Left lobe of liver (tissue), 2 donors: Measurements from ENCODE around the gene MED9. TPM values are rescaled to one million over a fixed set of nuclear protein-coding genes. Genes with fewer than 3 reads are reported as not detected.
"Not testable (repeated sequence)": the region's sequence is repeated elsewhere in the genome, so short reads cannot be mapped to it uniquely, and the experiment has no call there.

Source experiments
- ATAC-seq: fragments of 200-7000 bp; cut with Tn5 transposase; one replicate; pipeline ENCODE4 v1.9.1; 2020; ENCODE audit warnings: mild to moderate bottlenecking, moderate library complexity
- DNase-seq: peaks from one replicate; pipeline ENCODE4 v3.0.0-alpha.2; 2020; ENCODE audit warnings: low spot score
- total RNA-seq: library from RNA; stranded (reverse); gene quantifications from one replicate; pipeline ENCODE4 v1.2.1, GENCODE V29; 2021
- donor health status: DM: no; HTN: no; CAD: no; lungs with moderate emphysema.
- donor health status: DM: no; HTN: yes; CAD: no.

MED9 gene
- total RNA-seq, 1 donor from 2014 or later: 7.1 TPM

- ATAC-seq, DNase-seq: not testable (repeated sequence)
Measured at GRCh38 chr17:17454700-17455099, 22.1 kb upstream of the MED9 start.

GRCh38 chr17:17455173-17455572 is 21.6 kb upstream of the MED9 start:
- no peak for ATAC-seq

GRCh38 chr17:17456251-17456650 is 20.5 kb upstream of the MED9 start:
- DNase-seq: no peak
- ATAC-seq: no peak

More at GRCh38 chr17:17455173-17455572, 21.6 kb upstream of the MED9 start:
- no peak for DNase-seq

DNA sequence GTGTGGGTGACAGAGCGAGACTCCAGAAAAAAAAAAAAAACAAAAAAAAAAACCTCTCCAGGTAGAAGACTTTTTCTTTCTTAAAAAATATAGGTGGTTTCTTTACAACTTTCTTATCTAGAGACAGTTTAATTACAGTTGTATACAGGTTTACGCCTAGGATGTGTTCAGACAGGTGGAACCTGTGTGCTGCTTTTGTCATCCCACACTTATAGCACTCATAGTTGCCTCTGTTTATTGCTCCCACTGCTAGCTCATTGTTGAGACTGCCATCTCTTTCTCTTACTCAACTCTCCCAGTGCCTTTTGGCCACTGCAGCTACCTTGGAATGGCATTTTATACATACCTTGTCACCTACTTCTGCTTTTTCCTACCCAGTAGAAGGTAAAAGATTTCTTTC is 19.1 kb upstream of the MED9 start:
- no peak for DNase-seq

DNA sequence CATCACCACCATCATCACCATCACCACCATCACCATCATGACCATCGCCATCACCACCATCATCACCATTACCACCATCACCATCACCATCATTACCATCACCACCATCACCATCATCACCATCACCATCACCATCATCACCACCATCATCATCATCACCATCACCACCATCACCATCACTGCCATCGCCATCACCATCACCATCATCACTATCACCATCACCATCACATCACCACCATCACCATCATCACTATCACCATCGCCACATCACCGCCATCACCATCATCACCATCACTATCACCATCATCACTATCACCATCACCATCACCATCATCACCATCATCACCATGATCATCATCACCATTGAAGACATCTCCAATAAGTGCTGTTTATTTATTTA is 16.8 kb upstream of the MED9 start:
- ATAC-seq (no peak), DNase-seq (no peak)

More for the DNA sequence above, 19.1 kb upstream of the MED9 start:
- no peak for ATAC-seq

- DNase-seq (no peak), ATAC-seq (no peak)
Measured at GRCh38 chr17:17462048-17462824, 14.6 kb upstream of the MED9 start.

- ATAC-seq (no peak), DNase-seq (no peak)
Measured at GRCh38 chr17:17463821-17464220, 13.0 kb upstream of the MED9 start.

- not testable (repeated sequence) for DNase-seq, ATAC-seq
Measured at GRCh38 chr17:17465878-17466277, 10.9 kb upstream of the MED9 start.

GRCh38 chr17:17466511-17466910 is 10.3 kb upstream of the MED9 start:
- ATAC-seq: no peak
- no peak for DNase-seq

GRCh38 chr17:17467016-17467415 is 9.8 kb upstream of the MED9 start:
- DNase-seq (no peak), ATAC-seq (no peak)

DNA sequence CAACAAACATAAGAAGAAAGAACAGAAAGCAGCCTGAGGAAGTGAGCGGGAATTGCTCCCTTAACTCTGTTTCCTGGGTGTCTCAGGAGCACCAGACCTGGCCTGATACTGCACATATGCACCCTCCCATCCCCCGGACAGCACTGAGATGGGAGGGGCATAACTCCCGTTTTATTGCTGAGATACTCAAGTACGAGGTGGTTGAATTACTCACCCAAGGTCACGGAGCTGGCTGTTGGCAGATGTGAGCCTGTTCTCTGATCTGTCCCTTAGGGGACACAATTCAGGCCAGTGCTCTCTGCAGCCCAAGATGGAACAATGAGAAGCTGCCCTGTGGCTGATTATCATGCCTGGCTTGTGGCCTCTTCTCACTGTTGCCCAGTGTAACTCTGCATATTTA is 9.1 kb upstream of the MED9 start:
- no peak for ATAC-seq
- no peak for DNase-seq

DNA sequence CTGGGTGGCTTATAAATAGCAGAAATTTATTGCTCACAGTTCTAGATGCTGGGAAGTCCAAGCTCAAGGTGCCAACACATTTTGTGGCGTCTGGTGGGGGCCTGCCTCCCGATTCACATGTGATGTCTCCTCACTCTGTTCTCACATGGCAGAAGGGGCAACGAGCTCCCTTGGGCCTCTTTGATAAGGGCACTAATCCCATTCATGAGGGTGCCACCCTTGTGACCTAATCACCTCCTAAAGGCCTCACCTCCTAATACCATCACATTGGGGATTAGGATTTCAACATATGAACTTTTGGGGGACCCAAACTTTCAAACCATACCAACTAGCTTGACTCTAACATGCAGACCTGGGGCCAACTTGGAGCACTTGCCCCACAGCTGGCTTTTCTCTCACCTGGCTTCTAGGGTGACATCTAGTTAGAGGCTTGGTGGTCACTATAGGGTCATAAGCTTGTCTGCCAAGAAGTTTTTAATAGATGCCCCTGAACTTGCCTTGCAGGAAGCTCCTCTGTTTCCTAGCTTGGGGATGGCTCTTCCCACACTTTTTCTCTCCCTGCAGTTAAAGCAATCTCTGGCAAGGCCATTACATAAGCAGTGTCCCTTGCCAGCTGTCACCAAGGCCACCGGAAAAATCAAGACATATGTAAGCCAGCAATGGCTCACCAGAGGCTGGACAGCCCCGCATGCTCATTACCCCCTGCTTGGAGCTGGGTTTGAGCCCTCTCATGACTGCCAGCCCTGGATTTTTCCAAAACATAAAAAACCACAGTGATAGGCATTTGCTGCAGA is 8.4 kb upstream of the MED9 start:
- ATAC-seq (peak; percentile 76), DNase-seq (no peak)

DNA sequence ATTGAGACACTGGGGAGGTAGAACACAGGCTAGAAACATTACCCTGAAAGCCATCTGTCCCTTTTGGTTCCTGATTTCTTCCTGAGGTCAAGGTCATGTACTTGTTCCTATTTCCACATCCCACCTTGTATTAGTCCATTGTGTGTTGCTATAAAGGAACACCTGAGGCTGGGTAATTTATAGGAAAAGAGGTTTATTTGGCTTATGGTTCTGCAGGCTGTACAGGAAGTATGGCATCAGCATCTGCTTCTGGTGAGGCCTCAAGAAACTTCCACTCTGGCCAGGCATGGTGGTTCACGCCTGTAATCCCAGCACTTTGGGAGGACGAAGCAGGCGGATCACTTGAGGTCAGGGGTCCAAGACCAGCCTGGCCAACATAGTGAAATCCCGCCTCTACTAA is 7.4 kb upstream of the MED9 start:
- no peak for ATAC-seq
- no peak for DNase-seq

DNA sequence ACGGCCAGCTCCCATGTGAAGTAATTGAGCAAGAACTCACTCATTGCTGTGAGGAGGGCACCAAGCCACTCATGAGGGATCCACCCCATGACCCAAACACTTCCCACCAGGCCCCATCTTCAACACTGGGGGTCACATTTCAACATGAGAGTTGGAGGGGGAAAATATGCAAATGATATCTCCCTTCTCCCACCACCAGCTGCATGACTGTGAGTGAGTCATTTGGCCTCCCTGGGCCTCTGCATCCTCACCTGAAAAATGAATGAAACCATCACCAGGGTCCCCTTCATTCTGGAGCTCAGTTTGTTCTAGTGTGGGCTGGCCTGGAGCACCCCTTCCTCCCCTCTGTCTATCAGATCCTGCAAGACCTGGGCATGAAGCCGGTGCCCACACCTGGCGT is 6.8 kb upstream of the MED9 start:
- ATAC-seq (no peak), DNase-seq (no peak)

DNA sequence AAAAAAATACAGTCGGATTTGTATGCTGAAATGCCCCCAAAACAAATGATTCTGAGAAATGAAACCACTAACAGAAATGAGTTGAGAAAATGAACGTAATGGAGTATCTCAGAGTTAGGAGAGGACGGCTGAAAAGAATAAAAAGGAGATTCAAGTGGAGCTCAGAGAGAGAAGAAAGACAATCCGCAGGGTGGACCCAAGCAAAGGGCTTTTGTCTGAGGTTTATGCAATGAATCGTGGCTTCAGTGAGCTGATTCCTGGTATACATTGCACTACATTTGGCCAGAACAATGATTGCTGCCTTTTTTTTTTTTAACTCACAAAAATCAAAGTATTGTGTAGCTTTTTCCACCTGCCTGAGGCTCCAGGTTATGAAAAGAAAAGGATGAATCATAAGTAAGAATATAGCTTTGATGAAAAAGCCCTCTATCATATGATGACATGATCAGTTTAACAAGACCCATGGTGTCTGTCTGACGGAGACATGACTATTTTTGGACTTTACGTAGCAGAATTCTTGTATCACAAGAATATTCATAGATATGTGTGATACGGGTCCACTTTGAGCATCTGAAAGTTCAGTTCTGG is 4.4 kb upstream of the MED9 start:
- no peak for DNase-seq
- ATAC-seq: no peak

DNA sequence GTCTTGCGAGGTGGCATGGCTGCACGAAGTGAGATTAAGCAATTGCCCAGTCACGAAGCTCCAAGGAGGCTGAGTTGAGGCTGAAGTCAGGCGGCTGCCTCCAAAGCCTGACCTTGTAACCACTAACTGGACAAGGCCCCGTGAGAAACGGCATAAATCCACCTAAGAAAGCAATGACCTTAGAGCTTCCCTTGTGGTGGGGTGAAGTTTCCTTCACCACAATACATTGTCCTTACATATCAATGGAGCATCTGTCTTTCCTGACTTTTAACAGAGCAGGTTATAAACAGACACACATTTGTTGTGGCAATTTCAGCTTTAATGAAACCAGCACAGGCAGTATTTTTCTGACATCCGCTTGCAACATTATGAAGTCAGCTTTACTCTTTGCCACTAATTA is 2.5 kb upstream of the MED9 start:
- ATAC-seq (no peak), DNase-seq (no peak)

DNA sequence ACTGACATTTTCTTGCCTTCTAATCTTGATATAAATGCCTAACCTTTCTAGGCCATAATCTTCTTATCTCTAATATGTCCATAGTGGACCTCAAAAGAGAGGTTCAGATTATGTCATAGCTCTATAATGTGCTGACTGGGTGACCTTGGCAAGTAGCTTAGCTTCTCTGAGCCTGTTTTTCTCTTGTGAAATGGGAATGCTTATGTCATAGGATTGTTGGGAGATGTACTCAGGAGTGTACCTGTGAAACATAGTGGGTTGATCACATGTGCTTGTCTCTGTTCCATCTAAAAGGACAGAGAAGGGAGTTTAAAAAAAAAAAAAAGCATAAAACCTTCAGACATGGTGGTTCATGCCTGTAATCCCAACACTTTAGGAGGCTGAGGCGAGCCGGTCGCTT is 2.4 kb downstream of the MED9 start:
- no peak for DNase-seq
- ATAC-seq: no peak

- ATAC-seq (no peak), DNase-seq (no peak)
Measured at GRCh38 chr17:17480593-17481148, 3.9 kb downstream of the MED9 start.

DNA sequence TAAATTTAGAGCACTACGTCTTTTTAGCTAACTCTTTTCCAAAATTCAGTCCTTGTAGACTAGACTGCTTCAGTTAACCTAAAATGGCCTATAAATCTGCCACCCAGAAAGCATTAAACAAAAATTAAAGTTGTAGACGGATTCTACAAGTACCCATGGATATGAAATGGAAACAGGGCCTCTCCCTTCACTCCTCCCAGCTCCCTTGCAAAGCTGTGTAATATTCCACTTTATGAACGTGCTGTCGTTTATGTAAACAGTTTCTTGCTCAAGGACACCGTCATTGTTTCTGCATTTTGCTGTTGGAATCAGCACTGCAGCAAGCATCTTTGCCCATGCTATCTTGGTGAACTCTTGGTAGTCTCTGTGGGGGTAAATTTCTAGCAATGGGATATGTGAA is 5.1 kb downstream of the MED9 start:
- no peak for ATAC-seq
- no peak for DNase-seq

- DNase-seq (no peak), ATAC-seq (no peak)
Measured at GRCh38 chr17:17484451-17484899, 7.7 kb downstream of the MED9 start.

DNA sequence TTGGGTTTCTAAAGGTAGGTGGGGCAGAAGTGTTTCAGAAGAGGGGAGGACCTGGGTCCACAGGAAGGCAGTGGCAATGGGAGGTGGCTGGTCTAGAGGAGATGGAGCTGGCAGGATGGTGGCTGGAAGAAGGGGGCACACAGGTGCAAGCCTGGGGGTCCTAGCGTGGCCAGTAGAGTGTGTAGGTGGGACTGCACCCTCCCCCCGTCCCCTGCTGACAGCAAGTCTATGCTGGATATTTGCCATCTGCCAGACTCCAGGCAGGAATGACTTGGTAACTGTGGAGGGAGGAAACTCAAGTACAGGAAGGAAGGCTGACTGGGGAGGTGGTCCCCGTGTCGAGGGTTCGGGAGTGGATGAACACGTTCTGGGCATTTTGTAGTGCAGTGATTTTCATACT is 8.6 kb downstream of the MED9 start:
- ATAC-seq: no peak
- no peak for DNase-seq
